ENCODE data around the gene DMC1.

Gene DMC1

GRCh38 chr22:38490915-38491314 lies 79.1 kb downstream of the DMC1 start:
- no peak overlapping the region for H3K9ac ChIP-seq (ENCODE audit: low read depth, low read length)
- no peaks in the 10 kb centered on the region for H3K27me3 ChIP-seq (ENCODE audit: control insufficient read depth, insufficient read depth, low read length)
- peaks cover 63% of the 10 kb centered on the region for H3K36me3 ChIP-seq (ENCODE audit: control insufficient read depth, insufficient read depth, low read length)

GRCh38 chr22:38490475-38490874 lies 79.5 kb downstream of the DMC1 start:
- Histone ChIP-seq H3K4me1 (ENCODE audit: control insufficient read depth, insufficient read depth, low read length) (peaks cover 3% of the 10 kb centered on the region), H3K4me3 (ENCODE audit: low read depth, low read length) (no peak overlapping the region), H3K9me3 (ENCODE audit: control insufficient read depth, insufficient read depth, low read length) (no peaks in the 10 kb centered on the region), H3K36me3 (ENCODE audit: control insufficient read depth, insufficient read depth, low read length) (peaks cover 62% of the 10 kb centered on the region), H3K9ac (ENCODE audit: low read depth, low read length) (no peak overlapping the region), H3K27me3 (ENCODE audit: control insufficient read depth, insufficient read depth, low read length) (no peaks in the 10 kb centered on the region)

More at GRCh38 chr22:38490915-38491314, 79.1 kb downstream of the DMC1 start:
- no peaks in the 10 kb centered on the region for H3K9me3 ChIP-seq (ENCODE audit: control insufficient read depth, insufficient read depth, low read length)
- H3K4me1 ChIP-seq (ENCODE audit: control insufficient read depth, insufficient read depth, low read length), result peaks cover 3% of the 10 kb centered on the region
- no peak overlapping the region for H3K4me3 ChIP-seq (ENCODE audit: low read depth, low read length)

GRCh38 chr22:38489561-38490145 lies 80.3 kb downstream of the DMC1 start:
- Histone ChIP-seq H3K4me3 (ENCODE audit: low read depth, low read length) (no peak overlapping the region), H3K9me3 (ENCODE audit: control insufficient read depth, insufficient read depth, low read length) (no peaks in the 10 kb centered on the region), H3K9ac (ENCODE audit: low read depth, low read length) (no peak overlapping the region), H3K36me3 (ENCODE audit: control insufficient read depth, insufficient read depth, low read length) (peaks cover 63% of the 10 kb centered on the region), H3K4me1 (ENCODE audit: control insufficient read depth, insufficient read depth, low read length) (peaks cover 3% of the 10 kb centered on the region), H3K27me3 (ENCODE audit: control insufficient read depth, insufficient read depth, low read length) (no peaks in the 10 kb centered on the region)

GRCh38 chr22:38489142-38489541 lies 80.8 kb downstream of the DMC1 start:
- peaks cover 3% of the 10 kb centered on the region for H3K4me1 ChIP-seq (ENCODE audit: control insufficient read depth, insufficient read depth, low read length)
- H3K36me3 ChIP-seq (ENCODE audit: control insufficient read depth, insufficient read depth, low read length), result peaks cover 63% of the 10 kb centered on the region
- H3K4me3 ChIP-seq (ENCODE audit: low read depth, low read length), result no peak overlapping the region
- no peaks in the 10 kb centered on the region for H3K27me3 ChIP-seq (ENCODE audit: control insufficient read depth, insufficient read depth, low read length)
- no peaks in the 10 kb centered on the region for H3K9me3 ChIP-seq (ENCODE audit: control insufficient read depth, insufficient read depth, low read length)
- no peak overlapping the region for H3K9ac ChIP-seq (ENCODE audit: low read depth, low read length)

- Histone ChIP-seq H3K27me3 (ENCODE audit: control insufficient read depth, insufficient read depth, low read length) (no peaks in the 10 kb centered on the region), H3K9me3 (ENCODE audit: control insufficient read depth, insufficient read depth, low read length) (no peaks in the 10 kb centered on the region), H3K4me1 (ENCODE audit: control insufficient read depth, insufficient read depth, low read length) (peaks cover 3% of the 10 kb centered on the region), H3K4me3 (ENCODE audit: low read depth, low read length) (no peak overlapping the region), H3K9ac (ENCODE audit: low read depth, low read length) (no peak overlapping the region), H3K36me3 (ENCODE audit: control insufficient read depth, insufficient read depth, low read length) (peaks cover 68% of the 10 kb centered on the region)
Observed at GRCh38 chr22:38487946-38488345, 82.0 kb downstream of the DMC1 start.

GRCh38 chr22:38485783-38486182 lies 84.2 kb downstream of the DMC1 start:
- H3K9me3 ChIP-seq (ENCODE audit: control insufficient read depth, insufficient read depth, low read length), result no peaks in the 10 kb centered on the region
- no peak overlapping the region for H3K9ac ChIP-seq (ENCODE audit: low read depth, low read length)
- no peaks in the 10 kb centered on the region for H3K27me3 ChIP-seq (ENCODE audit: control insufficient read depth, insufficient read depth, low read length)
- H3K4me1 ChIP-seq (ENCODE audit: control insufficient read depth, insufficient read depth, low read length), result no peaks in the 10 kb centered on the region
- no peak overlapping the region for H3K4me3 ChIP-seq (ENCODE audit: low read depth, low read length)
- H3K36me3 ChIP-seq (ENCODE audit: control insufficient read depth, insufficient read depth, low read length), result peaks cover 74% of the 10 kb centered on the region

GRCh38 chr22:38484244-38484643 lies 85.7 kb downstream of the DMC1 start:
- Histone ChIP-seq H3K9ac (ENCODE audit: low read depth, low read length) (no peak overlapping the region), H3K36me3 (ENCODE audit: control insufficient read depth, insufficient read depth, low read length) (peaks cover 61% of the 10 kb centered on the region)

GRCh38 chr22:38482662-38483308 lies 87.2 kb downstream of the DMC1 start:
- H3K36me3 ChIP-seq (ENCODE audit: control insufficient read depth, insufficient read depth, low read length), result peaks cover 53% of the 10 kb centered on the region
- no peaks in the 10 kb centered on the region for H3K4me1 ChIP-seq (ENCODE audit: control insufficient read depth, insufficient read depth, low read length)
- no peaks in the 10 kb centered on the region for H3K27me3 ChIP-seq (ENCODE audit: control insufficient read depth, insufficient read depth, low read length)
- no peak overlapping the region for H3K4me3 ChIP-seq (ENCODE audit: low read depth, low read length)
- no peaks in the 10 kb centered on the region for H3K9me3 ChIP-seq (ENCODE audit: control insufficient read depth, insufficient read depth, low read length)
- no peak overlapping the region for H3K9ac ChIP-seq (ENCODE audit: low read depth, low read length)

More at GRCh38 chr22:38484244-38484643, 85.7 kb downstream of the DMC1 start:
- Histone ChIP-seq H3K27me3 (ENCODE audit: control insufficient read depth, insufficient read depth, low read length) (no peaks in the 10 kb centered on the region), H3K4me3 (ENCODE audit: low read depth, low read length) (no peak overlapping the region), H3K4me1 (ENCODE audit: control insufficient read depth, insufficient read depth, low read length) (no peaks in the 10 kb centered on the region), H3K9me3 (ENCODE audit: control insufficient read depth, insufficient read depth, low read length) (no peaks in the 10 kb centered on the region)

- no peaks in the 10 kb centered on the region for H3K9me3 ChIP-seq (ENCODE audit: control insufficient read depth, insufficient read depth, low read length)
- no peaks in the 10 kb centered on the region for H3K4me1 ChIP-seq (ENCODE audit: control insufficient read depth, insufficient read depth, low read length)
Observed at GRCh38 chr22:38481871-38482332, 88.1 kb downstream of the DMC1 start.

GRCh38 chr22:38481162-38481870 lies 88.7 kb downstream of the DMC1 start:
- Histone ChIP-seq H3K9ac (ENCODE audit: low read depth, low read length) (no peak overlapping the region), H3K36me3 (ENCODE audit: control insufficient read depth, insufficient read depth, low read length) (peaks cover 50% of the 10 kb centered on the region), H3K9me3 (ENCODE audit: control insufficient read depth, insufficient read depth, low read length) (no peaks in the 10 kb centered on the region), H3K4me3 (ENCODE audit: low read depth, low read length) (no peak overlapping the region), H3K27me3 (ENCODE audit: control insufficient read depth, insufficient read depth, low read length) (no peaks in the 10 kb centered on the region), H3K4me1 (ENCODE audit: control insufficient read depth, insufficient read depth, low read length) (no peaks in the 10 kb centered on the region)

More at GRCh38 chr22:38481871-38482332, 88.1 kb downstream of the DMC1 start:
- H3K36me3 ChIP-seq (ENCODE audit: control insufficient read depth, insufficient read depth, low read length), result peaks cover 50% of the 10 kb centered on the region
- no peaks in the 10 kb centered on the region for H3K27me3 ChIP-seq (ENCODE audit: control insufficient read depth, insufficient read depth, low read length)
- H3K9ac ChIP-seq (ENCODE audit: low read depth, low read length), result no peak overlapping the region
- no peak overlapping the region for H3K4me3 ChIP-seq (ENCODE audit: low read depth, low read length)

- H3K9ac ChIP-seq (ENCODE audit: low read depth, low read length), result no peak overlapping the region
- no peaks in the 10 kb centered on the region for H3K27me3 ChIP-seq (ENCODE audit: control insufficient read depth, insufficient read depth, low read length)
- peaks cover under 1% of the 10 kb centered on the region for H3K4me1 ChIP-seq (ENCODE audit: control insufficient read depth, insufficient read depth, low read length)
- H3K4me3 ChIP-seq (ENCODE audit: low read depth, low read length), result no peak overlapping the region
- no peaks in the 10 kb centered on the region for H3K9me3 ChIP-seq (ENCODE audit: control insufficient read depth, insufficient read depth, low read length)
- peaks cover 33% of the 10 kb centered on the region for H3K36me3 ChIP-seq (ENCODE audit: control insufficient read depth, insufficient read depth, low read length)
Observed at GRCh38 chr22:38479096-38479837, 90.7 kb downstream of the DMC1 start.

Data from iPS-15b (cell line).